K562 (cell line): ENCODE results near the gene UTP25. TPM values are rescaled to one million over a fixed set of nuclear protein-coding genes. Genes with fewer than 3 reads are reported as not detected.
A peak's percentile ranks its signal among the peaks of the same experiment; 100 is the strongest.

ENCODE experiments used
- ASH1L ChIP-seq: fragments of 450-650 bp; IDR thresholded peaks from 2 replicates; pipeline ENCODE4 v1.6.1; 2018; ENCODE audit warnings: borderline replicate concordance, mild to moderate bottlenecking, low read depth; ENCODE audit not compliant: partially characterized antibody
- CBX3 ChIP-seq, 2 experiments: IDR thresholded peaks; 1 replicate in 1 of 2; 2 replicates in 1 of 2; pipeline ENCODE4 v1.6.1; 2012; ENCODE audit warnings: inconsistent platforms in 2 of 2, low read length in 2 of 2, borderline replicate concordance in 1 of 2, control low read depth in 1 of 2
- COPS2 ChIP-seq: fragments of 450-650 bp; conservative IDR thresholded peaks from 2 replicates; pipeline ENCODE4 v1.6.1; 2016; ENCODE audit warnings: mild to moderate bottlenecking, moderate library complexity
- DPF2 ChIP-seq: fragments of 450-650 bp; IDR thresholded peaks from 2 replicates; pipeline ENCODE4 v1.6.1; 2016
- EP400 ChIP-seq: fragments of 450-650 bp; IDR thresholded peaks from 2 replicates; pipeline ENCODE4 v1.6.1; 2017; ENCODE audit warnings: antibody characterized with exemption, mild to moderate bottlenecking, moderate library complexity
- JUN ChIP-seq, 2 experiments: sonication (generic) in 1 of 2; formaldehyde crosslinking in 1 of 2; IDR thresholded peaks; 2 replicates each; pipeline versions ENCODE4 v1.6.1 to v1.8.0; 2012 to 2022; ENCODE audit warnings: borderline replicate concordance in 2 of 2, mild to moderate bottlenecking in 2 of 2, improper control_type of control experiment in 1 of 2, low read depth in 1 of 2, low read length in 1 of 2, missing genetic modification reagents in 1 of 2
- NR3C1 ChIP-seq: sonication (generic); formaldehyde crosslinking; IDR thresholded peaks from 2 replicates; pipeline ENCODE4 v1.8.1; 2022; ENCODE audit warnings: missing genetic modification reagents
- RAD21 ChIP-seq, 2 experiments: fragments of 250-450 bp in 1 of 2; fragments of 450-650 bp in 1 of 2; sonication (Bioruptor Pico) in 1 of 2; formaldehyde crosslinking in 1 of 2; IDR thresholded peaks in 1 of 2; conservative IDR thresholded peaks in 1 of 2; 2 replicates each; pipeline versions ENCODE4 v1.4.0 to v1.8.0; 2020 to 2022; ENCODE audit warnings: mild to moderate bottlenecking in 2 of 2, moderate library complexity in 1 of 2
- SRSF3 ChIP-seq: fragments of 200-400 bp; formaldehyde crosslinking; IDR thresholded peaks from 2 replicates; pipeline ENCODE4 v1.6.1; 2016; ENCODE audit warnings: mild to moderate bottlenecking, low read length, moderate library complexity; ENCODE audit not compliant: insufficient read depth
- TAF9B ChIP-seq: fragments of 450-650 bp; IDR thresholded peaks from 2 replicates; pipeline ENCODE4 v1.6.1; 2018; ENCODE audit warnings: mild to moderate bottlenecking; ENCODE audit not compliant: partially characterized antibody
- TCF7L2 ChIP-seq: fragments of 150-350 bp; IDR thresholded peaks from 2 replicates; pipeline ENCODE4 v1.6.1; 2016; ENCODE audit warnings: low read depth, mild to moderate bottlenecking, low read length, moderate library complexity
- TCFL5 ChIP-seq: fragments of 250-450 bp; sonication (Bioruptor Pico); conservative IDR thresholded peaks from 2 replicates; pipeline ENCODE4 v1.6.1; 2021; ENCODE audit warnings: mild to moderate bottlenecking, moderate library complexity, matching md5 sums
- U2AF2 ChIP-seq: fragments of 200-400 bp; formaldehyde crosslinking; optimal IDR thresholded peaks from 2 replicates; pipeline ENCODE3; 2017; ENCODE audit warnings: low read depth, mild to moderate bottlenecking, low read length
- ZNF583 ChIP-seq: fragments of 250-450 bp; sonication (Bioruptor Pico); IDR thresholded peaks from 2 replicates; pipeline ENCODE4 v1.4.0; 2020
- polyA plus RNA-seq, 8 experiments: library from polyadenylated mRNA; depleted of rRNA in 4 of 8; stranded (reverse) in 5 of 8; unstranded in 3 of 8; fragments of >200 nt; fragmentation: Nextera tagmentation in 2 of 8; fragmentation: Illumina TruSeq in 1 of 8; extraction: Ambion mirVana in 2 of 8; extraction: Trizol in 1 of 8; gene quantifications; 2 replicates each; pipeline versions ENCODE4 v1.2.1 to v1.2.3, GENCODE V29; 2011 to 2014; ENCODE audit warnings: inconsistent platforms in 1 of 8, missing spikeins in 1 of 8
- total RNA-seq, 7 experiments: library from RNA; depleted of rRNA in 6 of 7; stranded (reverse); fragments of >200 nt in 6 of 7; fragmentation: Illumina TruSeq in 2 of 7; extraction: Trizol in 2 of 7; gene quantifications; 2 replicates each; pipeline versions ENCODE4 v1.2.1 to v1.2.3, GENCODE V29; 2011 to 2021; ENCODE audit warnings: low replicate concordance in 1 of 7
- TF ChIP-seq, protein P1 (sequence below): sonication (generic); formaldehyde crosslinking; IDR thresholded peaks from 2 replicates; pipeline ENCODE4 v1.9.0; 2022; ENCODE audit warnings: mild to moderate bottlenecking, missing genetic modification reagents
- TF ChIP-seq, protein P2 (sequence below): sonication (generic); formaldehyde crosslinking; IDR thresholded peaks from 2 replicates; pipeline ENCODE4 v1.8.0; 2022; ENCODE audit warnings: mild to moderate bottlenecking, missing genetic modification reagents
- TF ChIP-seq, protein P3 (sequence below): sonication (generic); formaldehyde crosslinking; IDR thresholded peaks from 2 replicates; pipeline ENCODE4 v1.8.0; 2022; ENCODE audit warnings: mild to moderate bottlenecking, low read depth, missing genetic modification reagents
- TF ChIP-seq, protein P4 (sequence below), 2 experiments: fragments of 450-650 bp in 1 of 2; sonication (generic) in 1 of 2; formaldehyde crosslinking in 1 of 2; IDR thresholded peaks in 1 of 2; conservative IDR thresholded peaks in 1 of 2; 2 replicates each; pipeline versions ENCODE4 v1.6.1 to v1.8.1; 2016 to 2023; ENCODE audit warnings: mild to moderate bottlenecking in 2 of 2, moderate library complexity in 2 of 2, inconsistent platforms in 1 of 2, missing genetic modification reagents in 1 of 2
- TF ChIP-seq, protein P5 (sequence below): fragments of 450-650 bp; IDR thresholded peaks from 2 replicates; pipeline ENCODE4 v1.6.1; 2016; ENCODE audit warnings: borderline replicate concordance

UTP25 gene
- total and polyA plus RNA-seq, 9 of the 15 experiments (the other 6 are each of a cell fraction or from before 2014, with no cell fraction given): 5.7 to 17.6 (median 12.0) TPM

DNA sequence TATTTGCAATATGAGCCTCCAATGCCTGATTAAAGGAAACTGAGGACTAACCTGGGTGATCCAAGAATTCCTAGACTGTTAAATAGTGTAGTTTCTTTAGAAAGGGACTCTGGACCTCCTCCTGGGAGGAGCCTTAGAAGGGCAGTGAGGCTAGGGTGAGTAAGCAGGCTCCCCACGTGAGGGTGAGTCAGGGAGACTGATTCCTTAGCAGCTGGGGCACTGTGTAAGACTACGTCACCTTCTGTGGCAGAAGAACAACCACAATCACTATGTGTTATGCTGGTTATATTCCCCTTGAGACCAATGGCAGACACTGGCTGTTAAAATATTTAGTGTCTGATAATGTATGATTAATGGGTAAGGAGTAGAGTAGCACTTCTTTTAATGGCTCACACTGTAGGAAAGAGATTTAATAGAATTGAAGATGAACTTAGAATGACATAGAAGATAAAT is 56.9 kb downstream of the UTP25 start (continued):
- TF ChIP-seq, protein P1, sequence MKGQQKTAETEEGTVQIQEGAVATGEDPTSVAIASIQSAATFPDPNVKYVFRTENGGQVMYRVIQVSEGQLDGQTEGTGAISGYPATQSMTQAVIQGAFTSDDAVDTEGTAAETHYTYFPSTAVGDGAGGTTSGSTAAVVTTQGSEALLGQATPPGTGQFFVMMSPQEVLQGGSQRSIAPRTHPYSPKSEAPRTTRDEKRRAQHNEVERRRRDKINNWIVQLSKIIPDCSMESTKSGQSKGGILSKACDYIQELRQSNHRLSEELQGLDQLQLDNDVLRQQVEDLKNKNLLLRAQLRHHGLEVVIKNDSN (CRISPR knock-in tag): peak; percentile 83
- TF ChIP-seq ASH1L (no peak), TCFL5 (CRISPR knock-in tag) (no peak), U2AF2 (no peak), DPF2 (0 out of 2 replicates have a peak, but pooled peaks have one; percentile 44), TAF9B (peak; percentile 78), SRSF3 (no peak), CBX3 (IDR thresholded peaks at IDR 0.05; ENCODE audit: borderline replicate concordance in 1 of 2, low read length in 2 of 2) (no peak), COPS2 (no peak), JUN (IDR thresholded peaks at IDR 0.05; ENCODE audit: borderline replicate concordance, low read depth, low read length) (peak; percentile 98), JUN (CRISPR knock-in tag; IDR thresholded peaks at IDR 0.05; ENCODE audit: borderline replicate concordance) (no peak), ZNF583 (CRISPR knock-in tag) (no peak), NR3C1 (no peak), TCF7L2 (no peak), RAD21 (CRISPR knock-in tag; conservative IDR thresholded peaks at IDR 0.05 in 1 of 2, IDR thresholded peaks at IDR 0.05 in 1 of 2) (no peak), EP400 (no peak)
- TF ChIP-seq, protein P2, sequence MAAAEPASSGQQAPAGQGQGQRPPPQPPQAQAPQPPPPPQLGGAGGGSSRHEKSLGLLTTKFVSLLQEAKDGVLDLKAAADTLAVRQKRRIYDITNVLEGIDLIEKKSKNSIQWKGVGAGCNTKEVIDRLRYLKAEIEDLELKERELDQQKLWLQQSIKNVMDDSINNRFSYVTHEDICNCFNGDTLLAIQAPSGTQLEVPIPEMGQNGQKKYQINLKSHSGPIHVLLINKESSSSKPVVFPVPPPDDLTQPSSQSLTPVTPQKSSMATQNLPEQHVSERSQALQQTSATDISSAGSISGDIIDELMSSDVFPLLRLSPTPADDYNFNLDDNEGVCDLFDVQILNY (CRISPR knock-in tag): no peak
- TF ChIP-seq, protein P3, sequence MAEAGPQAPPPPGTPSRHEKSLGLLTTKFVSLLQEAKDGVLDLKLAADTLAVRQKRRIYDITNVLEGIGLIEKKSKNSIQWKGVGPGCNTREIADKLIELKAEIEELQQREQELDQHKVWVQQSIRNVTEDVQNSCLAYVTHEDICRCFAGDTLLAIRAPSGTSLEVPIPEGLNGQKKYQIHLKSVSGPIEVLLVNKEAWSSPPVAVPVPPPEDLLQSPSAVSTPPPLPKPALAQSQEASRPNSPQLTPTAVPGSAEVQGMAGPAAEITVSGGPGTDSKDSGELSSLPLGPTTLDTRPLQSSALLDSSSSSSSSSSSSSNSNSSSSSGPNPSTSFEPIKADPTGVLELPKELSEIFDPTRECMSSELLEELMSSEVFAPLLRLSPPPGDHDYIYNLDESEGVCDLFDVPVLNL (CRISPR knock-in tag): no peak
- TF ChIP-seq, protein P4, sequence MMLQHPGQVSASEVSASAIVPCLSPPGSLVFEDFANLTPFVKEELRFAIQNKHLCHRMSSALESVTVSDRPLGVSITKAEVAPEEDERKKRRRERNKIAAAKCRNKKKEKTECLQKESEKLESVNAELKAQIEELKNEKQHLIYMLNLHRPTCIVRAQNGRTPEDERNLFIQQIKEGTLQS (IDR thresholded peaks at IDR 0.05): peak; percentile 95
- TF ChIP-seq, protein P4 (CRISPR knock-in tag; conservative IDR thresholded peaks at IDR 0.05): peak; percentile 85; the same call in 1 of the 2 replicates
- TF ChIP-seq, protein P5, sequence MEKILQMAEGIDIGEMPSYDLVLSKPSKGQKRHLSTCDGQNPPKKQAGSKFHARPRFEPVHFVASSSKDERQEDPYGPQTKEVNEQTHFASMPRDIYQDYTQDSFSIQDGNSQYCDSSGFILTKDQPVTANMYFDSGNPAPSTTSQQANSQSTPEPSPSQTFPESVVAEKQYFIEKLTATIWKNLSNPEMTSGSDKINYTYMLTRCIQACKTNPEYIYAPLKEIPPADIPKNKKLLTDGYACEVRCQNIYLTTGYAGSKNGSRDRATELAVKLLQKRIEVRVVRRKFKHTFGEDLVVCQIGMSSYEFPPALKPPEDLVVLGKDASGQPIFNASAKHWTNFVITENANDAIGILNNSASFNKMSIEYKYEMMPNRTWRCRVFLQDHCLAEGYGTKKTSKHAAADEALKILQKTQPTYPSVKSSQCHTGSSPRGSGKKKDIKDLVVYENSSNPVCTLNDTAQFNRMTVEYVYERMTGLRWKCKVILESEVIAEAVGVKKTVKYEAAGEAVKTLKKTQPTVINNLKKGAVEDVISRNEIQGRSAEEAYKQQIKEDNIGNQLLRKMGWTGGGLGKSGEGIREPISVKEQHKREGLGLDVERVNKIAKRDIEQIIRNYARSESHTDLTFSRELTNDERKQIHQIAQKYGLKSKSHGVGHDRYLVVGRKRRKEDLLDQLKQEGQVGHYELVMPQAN: no peak
